Liver (tissue), 9 donors: ENCODE data around the gene RFFL. TPM values are rescaled to one million over a fixed set of nuclear protein-coding genes. Genes with fewer than 3 reads are reported as not detected.
"Not testable (repeated sequence)": the region's sequence is repeated elsewhere in the genome, so short reads cannot be mapped to it uniquely, and the experiment has no call there.

ENCODE experiments used
- DNase-seq: peaks from one replicate; pipeline ENCODE4 v3.0.0-alpha.2; 2017; ENCODE audit warnings: low spot score
- H3K27ac ChIP-seq, 2 donors: one replicate each; pipeline ENCODE4 v1.7.0; 2013; ENCODE audit warnings: inconsistent platforms in 2 of 2, low read length in 2 of 2, control low read depth in 1 of 2, low read depth in 1 of 2, mild to moderate bottlenecking in 1 of 2
- H3K27me3 ChIP-seq, 4 donors: one replicate each; pipeline versions ENCODE4 v1.6.1 to v1.7.0; 2013; ENCODE audit warnings: low read length in 3 of 4, inconsistent platforms in 1 of 4, mild to moderate bottlenecking in 1 of 4, moderate library complexity in 1 of 4; ENCODE audit not compliant: control insufficient read depth in 4 of 4, insufficient read depth in 4 of 4
- H3K36me3 ChIP-seq, 4 donors: one replicate each; pipeline versions ENCODE4 v1.6.1 to v1.7.0; 2013; ENCODE audit warnings: low read length in 3 of 4, mild to moderate bottlenecking in 3 of 4, low read depth in 1 of 4, moderate library complexity in 1 of 4; ENCODE audit not compliant: control insufficient read depth in 4 of 4, insufficient read depth in 3 of 4
- H3K4me1 ChIP-seq, 4 donors: one replicate each; pipeline versions ENCODE4 v1.6.1 to v1.7.0; 2013; ENCODE audit warnings: low read length in 3 of 4, mild to moderate bottlenecking in 3 of 4, moderate library complexity in 1 of 4; ENCODE audit not compliant: control insufficient read depth in 4 of 4, insufficient read depth in 4 of 4
- H3K4me3 ChIP-seq, 3 donors: one replicate each; pipeline versions ENCODE4 v1.6.1 to v1.7.0; 2013; ENCODE audit warnings: low read length in 3 of 3, control low read depth in 1 of 3, low read depth in 1 of 3, mild to moderate bottlenecking in 1 of 3
- H3K9ac ChIP-seq, 2 donors: one replicate each; pipeline ENCODE4 v1.7.0; 2013; ENCODE audit warnings: low read length in 2 of 2, mild to moderate bottlenecking in 2 of 2, moderate library complexity in 2 of 2, control low read depth in 1 of 2, low read depth in 1 of 2
- H3K9me3 ChIP-seq, 4 donors: one replicate each; pipeline versions ENCODE4 v1.6.1 to v1.7.0; 2013; ENCODE audit warnings: low read length in 3 of 4; ENCODE audit not compliant: control insufficient read depth in 4 of 4
- ATF3 ChIP-seq: IDR thresholded peaks from 2 replicates; pipeline ENCODE4 v1.6.1; 2016; ENCODE audit warnings: antibody characterized with exemption
- FOXA1 ChIP-seq: IDR thresholded peaks from 2 replicates; pipeline ENCODE4 v1.6.1; 2016; ENCODE audit warnings: antibody characterized with exemption
- FOXA2 ChIP-seq: IDR thresholded peaks from 2 replicates; pipeline ENCODE4 v1.6.1; 2016; ENCODE audit warnings: antibody characterized with exemption
- JUND ChIP-seq, 2 donors: IDR thresholded peaks; 2 replicates each; pipeline ENCODE4 v1.6.1; 2016; ENCODE audit warnings: antibody characterized with exemption in 2 of 2
- NR2F2 ChIP-seq: IDR thresholded peaks from 2 replicates; pipeline ENCODE4 v1.6.1; 2016; ENCODE audit warnings: antibody characterized with exemption
- RAD21 ChIP-seq, 2 donors: IDR thresholded peaks; 2 replicates each; pipeline ENCODE4 v1.6.1; 2016; ENCODE audit warnings: antibody characterized with exemption in 2 of 2, mild to moderate bottlenecking in 2 of 2
- RXRA ChIP-seq, 2 donors: IDR thresholded peaks; 2 replicates each; pipeline ENCODE4 v1.6.1; 2017 to 2018; ENCODE audit warnings: antibody characterized with exemption in 2 of 2, mild to moderate bottlenecking in 1 of 2
- SP1 ChIP-seq: IDR thresholded peaks from 2 replicates; pipeline ENCODE4 v1.6.1; 2018; ENCODE audit warnings: antibody characterized with exemption, mild to moderate bottlenecking
- YY1 ChIP-seq: IDR thresholded peaks from 2 replicates; pipeline ENCODE4 v1.6.1; 2016; ENCODE audit warnings: antibody characterized with exemption, mild to moderate bottlenecking
- WGBS: extraction: QIAGEN DNeasy Blood & Tissue Kit; methylation state at CpG from one replicate; pipeline ENCODE4 v1.1.7; 2013; 5-methylcytosine and 5-hydroxymethylcytosine counted together
- polyA plus RNA-seq, 2 donors: library from polyadenylated mRNA; stranded (reverse) in 1 of 2; unstranded in 1 of 2; fragments of 200-250 nt in 1 of 2; fragments of >200 nt in 1 of 2; fragmentation: Nextera tagmentation in 1 of 2; extraction: Ambion mirVana in 1 of 2; gene quantifications; one replicate each; pipeline versions ENCODE4 v1.2.1 to v1.2.3, GENCODE V29; 2013 to 2015
- total RNA-seq, 2 donors: library from RNA; depleted of rRNA; stranded (reverse); fragments of >200 nt; gene quantifications; one replicate each; pipeline ENCODE4 v1.2.3, GENCODE V29; 2014
- TF ChIP-seq, protein P1 (sequence below): IDR thresholded peaks from 2 replicates; pipeline ENCODE4 v1.6.1; 2016; ENCODE audit warnings: antibody characterized with exemption, mild to moderate bottlenecking
- TF ChIP-seq, protein P2 (sequence below): IDR thresholded peaks from 2 replicates; pipeline ENCODE4 v1.6.1; 2016; ENCODE audit warnings: antibody characterized with exemption
- donor health status: healthy.
- donor health status: healthy.
- donor health status: healthy.
- donor health status: healthy.
- donor health status: healthy.

The RFFL gene
- total and polyA plus RNA-seq, 4 donors = 15.9 to 28.0 (median 22.0) TPM

- no peak for DNase-seq
- TF ChIP-seq, protein P1, sequence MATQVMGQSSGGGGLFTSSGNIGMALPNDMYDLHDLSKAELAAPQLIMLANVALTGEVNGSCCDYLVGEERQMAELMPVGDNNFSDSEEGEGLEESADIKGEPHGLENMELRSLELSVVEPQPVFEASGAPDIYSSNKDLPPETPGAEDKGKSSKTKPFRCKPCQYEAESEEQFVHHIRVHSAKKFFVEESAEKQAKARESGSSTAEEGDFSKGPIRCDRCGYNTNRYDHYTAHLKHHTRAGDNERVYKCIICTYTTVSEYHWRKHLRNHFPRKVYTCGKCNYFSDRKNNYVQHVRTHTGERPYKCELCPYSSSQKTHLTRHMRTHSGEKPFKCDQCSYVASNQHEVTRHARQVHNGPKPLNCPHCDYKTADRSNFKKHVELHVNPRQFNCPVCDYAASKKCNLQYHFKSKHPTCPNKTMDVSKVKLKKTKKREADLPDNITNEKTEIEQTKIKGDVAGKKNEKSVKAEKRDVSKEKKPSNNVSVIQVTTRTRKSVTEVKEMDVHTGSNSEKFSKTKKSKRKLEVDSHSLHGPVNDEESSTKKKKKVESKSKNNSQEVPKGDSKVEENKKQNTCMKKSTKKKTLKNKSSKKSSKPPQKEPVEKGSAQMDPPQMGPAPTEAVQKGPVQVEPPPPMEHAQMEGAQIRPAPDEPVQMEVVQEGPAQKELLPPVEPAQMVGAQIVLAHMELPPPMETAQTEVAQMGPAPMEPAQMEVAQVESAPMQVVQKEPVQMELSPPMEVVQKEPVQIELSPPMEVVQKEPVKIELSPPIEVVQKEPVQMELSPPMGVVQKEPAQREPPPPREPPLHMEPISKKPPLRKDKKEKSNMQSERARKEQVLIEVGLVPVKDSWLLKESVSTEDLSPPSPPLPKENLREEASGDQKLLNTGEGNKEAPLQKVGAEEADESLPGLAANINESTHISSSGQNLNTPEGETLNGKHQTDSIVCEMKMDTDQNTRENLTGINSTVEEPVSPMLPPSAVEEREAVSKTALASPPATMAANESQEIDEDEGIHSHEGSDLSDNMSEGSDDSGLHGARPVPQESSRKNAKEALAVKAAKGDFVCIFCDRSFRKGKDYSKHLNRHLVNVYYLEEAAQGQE = no peak
- TF ChIP-seq YY1 (no peak), FOXA1 (no peak), SP1 (no peak), RAD21 (IDR thresholded peaks at IDR 0.05) (no peak)
- Histone ChIP-seq H3K4me1 (no peaks in the 10 kb centered on the region), H3K4me3 (no peak overlapping the region), H3K27me3 (no peaks in the 10 kb centered on the region), H3K36me3 (peaks cover 4 to 8% (median 6%) of the 10 kb centered on the region in 4 donors), H3K9ac (no peak overlapping the region), H3K9me3 (no peaks in the 10 kb centered on the region), H3K27ac (no peak overlapping the region)
- 98% methylated on average over 1 of the region's 1 CpG for WGBS
These were observed 32.7 kb downstream of the RFFL start for GRCh38 chr17:35030780-35031179.

GRCh38 chr17:35028531-35029262 is 34.8 kb downstream of the RFFL start:
- Histone ChIP-seq H3K9me3 (no peaks in the 10 kb centered on the region), H3K4me3 (no peak overlapping the region), H3K27ac (no peak overlapping the region), H3K9ac (no peak overlapping the region), H3K27me3 (no peaks in the 10 kb centered on the region), H3K36me3 (peaks cover 6 to 21% (median 8%) of the 10 kb centered on the region in 4 donors), H3K4me1 (no peaks in the 10 kb centered on the region)
- WGBS = 82% methylated on average over 3 of the region's 3 CpGs
- no peak for DNase-seq
- TF ChIP-seq, protein P2, sequence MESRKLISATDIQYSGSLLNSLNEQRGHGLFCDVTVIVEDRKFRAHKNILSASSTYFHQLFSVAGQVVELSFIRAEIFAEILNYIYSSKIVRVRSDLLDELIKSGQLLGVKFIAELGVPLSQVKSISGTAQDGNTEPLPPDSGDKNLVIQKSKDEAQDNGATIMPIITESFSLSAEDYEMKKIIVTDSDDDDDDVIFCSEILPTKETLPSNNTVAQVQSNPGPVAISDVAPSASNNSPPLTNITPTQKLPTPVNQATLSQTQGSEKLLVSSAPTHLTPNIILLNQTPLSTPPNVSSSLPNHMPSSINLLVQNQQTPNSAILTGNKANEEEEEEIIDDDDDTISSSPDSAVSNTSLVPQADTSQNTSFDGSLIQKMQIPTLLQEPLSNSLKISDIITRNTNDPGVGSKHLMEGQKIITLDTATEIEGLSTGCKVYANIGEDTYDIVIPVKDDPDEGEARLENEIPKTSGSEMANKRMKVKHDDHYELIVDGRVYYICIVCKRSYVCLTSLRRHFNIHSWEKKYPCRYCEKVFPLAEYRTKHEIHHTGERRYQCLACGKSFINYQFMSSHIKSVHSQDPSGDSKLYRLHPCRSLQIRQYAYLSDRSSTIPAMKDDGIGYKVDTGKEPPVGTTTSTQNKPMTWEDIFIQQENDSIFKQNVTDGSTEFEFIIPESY = no peak
- TF ChIP-seq NR2F2 (no peak), ATF3 (no peak), RXRA (IDR thresholded peaks at IDR 0.05) (no peak), JUND (IDR thresholded peaks at IDR 0.05) (no peak), FOXA2 (no peak)

GRCh38 chr17:35028097-35028496 is 35.4 kb downstream of the RFFL start:
- not testable (repeated sequence) for H3K27ac ChIP-seq, H3K27me3 ChIP-seq, H3K4me1 ChIP-seq, DNase-seq, H3K9ac ChIP-seq, H3K9me3 ChIP-seq, H3K4me3 ChIP-seq
- WGBS = 88% methylated on average over 4 of the region's 4 CpGs
- peaks cover 6 to 21% (median 8%) of the 10 kb centered on the region in 4 donors for H3K36me3 ChIP-seq
